Femur (tissue), 1 donor: ENCODE data around the gene CBX5.
A peak's percentile ranks its signal among the peaks of the same experiment; 100 is the strongest.
"Not testable (repeated sequence)": the region's sequence is repeated elsewhere in the genome, so short reads cannot be mapped to it uniquely, and the experiment has no call there.

Experiments
- DNase-seq: peaks from one replicate; pipeline ENCODE4 v3.0.0-alpha.2; 2017

CBX5 gene

DNA sequence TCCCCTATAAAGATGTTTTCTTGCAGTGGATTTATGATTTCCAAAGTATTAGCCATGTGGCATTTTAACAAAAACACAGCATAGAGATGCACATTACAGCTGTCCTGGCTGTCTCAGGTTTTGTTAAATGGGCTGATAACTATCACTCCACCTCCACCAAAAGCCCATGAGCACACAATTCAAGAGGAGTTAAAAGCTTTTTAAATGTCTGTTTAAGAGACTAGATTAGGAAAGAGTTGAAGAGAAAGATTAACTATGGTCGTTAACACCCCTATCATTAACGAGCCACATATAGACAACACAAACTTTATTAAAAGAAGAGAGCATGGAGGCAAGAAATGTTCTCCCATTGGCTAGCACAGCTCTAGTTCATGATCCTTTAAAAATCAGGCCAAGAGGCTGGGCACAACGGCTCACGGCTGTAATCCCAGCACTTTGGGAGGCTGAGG is 14.5 kb downstream of the CBX5 start:
- no peak for DNase-seq

GRCh38 chr12:54262403-54262925 is 17.5 kb downstream of the CBX5 start:
- no peak for DNase-seq

DNA sequence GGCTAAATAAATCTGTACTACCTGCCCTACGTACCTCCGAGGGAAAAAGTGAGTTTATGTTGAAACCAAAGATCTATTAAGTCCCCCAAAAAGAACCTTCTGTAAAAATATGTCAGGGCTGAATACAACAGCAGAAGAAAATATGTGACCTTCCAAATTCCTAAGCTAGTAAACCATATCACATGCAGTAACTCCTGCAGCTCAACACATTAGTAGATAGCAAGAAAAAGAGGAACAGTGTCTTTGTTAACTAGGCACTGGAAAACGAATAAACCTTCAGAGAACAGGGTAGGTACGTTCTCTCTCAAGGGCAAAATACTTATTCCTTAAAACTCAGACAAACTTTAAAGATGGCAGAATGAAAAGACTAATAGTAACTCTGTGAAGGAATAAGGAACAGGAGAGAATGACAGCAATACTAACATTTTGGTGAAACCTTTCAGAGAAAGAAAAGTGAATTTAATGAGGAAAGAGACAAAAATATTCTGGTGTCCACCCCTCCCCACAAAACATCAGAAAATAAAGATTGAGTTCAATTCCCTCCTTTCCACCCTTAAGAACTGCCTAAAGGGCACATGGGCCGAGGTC is 18.0 kb downstream of the CBX5 start:
- DNase-seq, result no peak

- peak; percentile 94 for DNase-seq
Measured at GRCh38 chr12:54259194-54260011, 20.5 kb downstream of the CBX5 start.

DNA sequence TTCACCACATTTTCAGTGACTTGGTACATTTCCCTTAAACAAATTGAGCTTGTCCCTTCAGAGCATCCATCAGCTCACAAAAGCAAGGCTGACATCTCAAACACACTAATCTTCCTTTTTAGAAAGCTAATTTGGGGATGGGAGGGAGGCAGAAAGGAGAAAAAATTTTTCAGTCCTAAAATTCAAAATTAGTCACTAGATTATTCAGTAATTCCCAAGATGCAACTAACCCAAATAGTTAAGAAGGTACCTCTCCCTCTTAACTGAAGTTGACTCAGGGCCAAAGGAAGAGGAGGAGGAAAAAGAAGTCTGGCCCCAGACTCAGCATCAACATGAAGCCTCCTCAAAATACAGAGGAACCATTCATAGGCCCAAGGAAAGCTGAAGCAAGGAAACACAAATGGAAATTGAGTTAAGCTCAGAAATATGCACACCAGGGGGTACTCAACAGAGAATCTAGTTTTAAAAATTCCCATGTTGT is 21.7 kb downstream of the CBX5 start:
- DNase-seq, result no peak

DNA sequence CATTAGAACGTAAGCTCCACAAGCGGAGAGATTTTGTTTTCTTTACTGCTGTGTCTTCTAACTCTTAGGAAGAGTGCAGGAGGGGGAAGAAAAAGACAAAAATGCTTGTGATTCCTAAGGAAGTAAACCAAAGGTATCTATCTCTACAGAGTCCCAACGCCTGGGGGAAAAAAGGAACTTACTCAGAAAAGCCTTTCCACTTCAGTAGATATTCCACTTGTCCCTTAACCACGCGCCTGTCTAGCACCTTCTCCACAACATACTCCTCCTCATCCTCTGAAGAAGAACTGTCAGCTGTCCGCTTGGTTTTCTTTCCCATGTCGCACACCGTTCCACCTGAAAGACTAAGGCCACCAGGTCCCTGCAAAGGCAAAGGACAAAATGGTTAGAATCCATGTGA is 22.6 kb downstream of the CBX5 start:
- DNase-seq, result no peak

GRCh38 chr12:54253240-54253639 is 26.7 kb downstream of the CBX5 start:
- no peak for DNase-seq

DNA sequence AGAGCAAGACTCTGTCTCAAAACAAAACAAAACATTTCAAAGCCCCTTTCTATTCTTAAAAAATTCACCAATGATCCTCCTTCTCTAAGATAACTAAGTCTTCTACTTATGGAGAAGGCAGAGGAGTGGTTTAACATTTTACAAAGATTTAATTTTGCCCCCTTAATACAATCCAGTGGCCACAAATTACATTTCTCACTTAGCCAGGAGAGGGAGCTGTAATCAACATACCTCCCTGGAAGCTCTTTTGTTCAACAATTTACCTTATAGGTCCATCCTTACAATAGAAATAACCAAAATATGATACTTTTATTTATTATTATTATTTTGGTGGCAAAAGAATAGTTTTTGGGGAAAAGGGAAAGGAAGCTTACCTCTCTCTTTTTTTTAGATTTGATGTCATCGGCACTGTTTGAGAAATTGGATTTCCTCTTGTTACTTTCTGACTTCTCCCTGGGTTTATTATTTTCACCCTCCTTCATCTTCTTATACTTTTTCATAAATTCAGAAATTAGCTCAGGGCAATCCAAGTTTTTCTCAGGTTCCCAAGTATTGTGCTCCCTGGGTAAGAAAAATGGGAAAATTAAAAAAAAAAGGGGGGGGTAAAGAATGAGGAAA is 28.1 kb downstream of the CBX5 start:
- DNase-seq, result no peak

GRCh38 chr12:54249489-54249888 is 30.4 kb downstream of the CBX5 start:
- DNase-seq, result no peak

GRCh38 chr12:54246011-54246641 is 33.8 kb downstream of the CBX5 start:
- no peak for DNase-seq

DNA sequence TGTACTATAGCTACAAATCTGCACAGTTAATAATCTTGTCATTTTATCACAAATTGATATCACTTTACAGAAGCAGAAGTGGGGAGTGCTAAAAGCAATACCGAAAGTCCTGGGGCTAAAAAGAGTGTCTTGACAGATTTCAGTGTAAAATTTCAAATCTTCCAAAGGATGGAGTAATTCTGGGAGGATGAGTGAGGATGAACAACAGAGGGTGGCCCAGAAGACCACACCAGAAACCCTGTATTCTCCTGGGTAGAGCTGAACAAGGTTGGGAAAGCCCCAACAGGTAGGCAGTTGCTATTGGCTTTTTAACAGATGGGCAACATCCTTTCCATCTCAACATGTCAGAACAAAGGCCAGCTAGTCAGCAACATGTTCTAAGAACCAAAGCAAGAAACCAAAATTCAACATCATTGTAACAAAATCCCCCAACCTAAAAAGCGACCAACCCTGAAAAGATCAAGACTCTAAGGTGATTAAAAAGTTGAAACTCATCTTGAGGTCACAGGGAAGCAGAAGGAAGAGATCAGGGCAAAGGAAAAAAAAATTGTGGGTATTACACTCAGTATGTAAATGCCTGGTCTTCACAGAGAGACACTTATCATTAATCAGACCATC is 38.8 kb downstream of the CBX5 start:
- no peak for DNase-seq

- no peak for DNase-seq
Measured at GRCh38 chr12:54240129-54240528, 39.8 kb downstream of the CBX5 start.

- DNase-seq, result no peak
Measured at GRCh38 chr12:54239620-54240019, 40.3 kb downstream of the CBX5 start.

GRCh38 chr12:54238531-54238930 is 41.4 kb downstream of the CBX5 start:
- no peak for DNase-seq

- DNase-seq, result no peak
Measured at GRCh38 chr12:54232790-54233189, 47.1 kb downstream of the CBX5 start.

DNA sequence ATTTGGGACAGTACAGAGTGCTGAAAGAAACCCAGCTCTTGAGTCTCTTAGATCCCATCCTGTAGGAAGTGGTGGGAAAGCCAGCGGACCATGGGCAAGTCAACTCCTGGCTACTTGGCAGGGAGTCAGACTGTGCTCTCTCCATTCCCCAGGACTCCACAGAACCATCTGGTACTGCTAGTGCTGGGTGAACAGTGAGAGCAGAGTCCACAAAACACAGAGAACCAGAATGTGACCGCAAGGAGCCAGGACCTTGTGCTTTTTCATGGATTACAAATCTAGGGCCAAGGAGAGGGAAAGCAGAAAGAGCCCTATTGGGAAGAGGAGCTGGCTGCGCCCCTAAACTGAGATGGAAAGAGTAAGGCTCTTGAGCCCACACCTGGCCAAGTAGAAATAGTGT is 48.7 kb downstream of the CBX5 start:
- DNase-seq, result not testable (repeated sequence)

- DNase-seq, result no peak
Measured at GRCh38 chr12:54230555-54230954, 49.4 kb downstream of the CBX5 start.

DNA sequence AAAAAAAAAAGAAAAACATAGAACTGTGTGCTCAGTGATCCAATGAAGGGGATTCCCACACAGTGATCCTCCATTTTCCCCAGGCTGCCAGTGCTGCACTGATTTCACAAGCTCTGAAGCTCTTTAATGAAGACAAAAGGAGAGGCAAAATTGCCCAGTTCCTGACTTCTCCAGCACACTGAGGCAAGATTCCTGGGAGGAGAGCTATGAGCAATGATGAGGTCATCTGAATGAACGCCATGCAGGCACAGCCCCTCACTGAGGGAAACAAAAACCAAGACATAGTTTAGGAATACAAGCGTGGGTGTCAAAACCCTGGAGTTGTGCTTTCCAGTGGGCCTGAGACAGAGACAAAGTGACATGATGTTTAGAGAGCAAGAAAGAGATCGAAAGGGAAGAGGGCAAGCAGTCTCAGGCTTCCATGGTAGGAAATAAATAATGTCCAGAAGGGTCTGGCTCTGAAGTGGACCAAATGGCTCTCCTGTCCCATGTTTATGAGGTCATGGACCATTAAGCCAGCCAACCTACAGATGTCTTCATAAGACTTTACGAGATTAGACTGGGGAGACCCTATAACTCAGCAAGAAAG is 50.2 kb downstream of the CBX5 start:
- DNase-seq, result peak; percentile 47

GRCh38 chr12:54228471-54228870 is 51.5 kb downstream of the CBX5 start:
- DNase-seq, result no peak

- DNase-seq, result not testable (repeated sequence)
Measured at GRCh38 chr12:54227927-54228326, 52.0 kb downstream of the CBX5 start.

DNA sequence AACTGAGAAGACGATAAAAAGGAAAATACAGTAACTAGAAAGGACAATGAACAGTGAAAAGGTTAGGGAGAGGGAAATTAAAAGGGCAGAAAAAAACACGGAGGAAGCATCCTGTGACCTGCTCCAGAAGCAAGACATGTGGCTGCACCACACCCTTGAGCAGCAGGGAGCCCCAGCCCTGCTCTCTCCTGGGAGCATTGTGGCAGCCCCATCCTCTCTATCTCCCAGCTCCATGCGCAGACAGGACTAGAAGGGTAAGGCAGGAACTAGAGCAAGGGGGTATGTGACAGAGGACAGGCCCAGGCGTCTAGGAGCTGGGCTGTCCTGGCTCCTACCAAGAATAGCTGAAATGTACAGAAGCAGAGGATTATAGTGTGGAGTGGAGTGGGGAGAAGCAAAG is 52.5 kb downstream of the CBX5 start:
- DNase-seq, result no peak

- no peak for DNase-seq
Measured at GRCh38 chr12:54225666-54226065, 54.3 kb downstream of the CBX5 start.
